Spleen (tissue), 7 donors: ENCODE data around the gene CYGB.

ENCODE experiments used
- CTCF ChIP-seq, 11 experiments: fragments of 200-600 bp in 7 of 11; fragments of 450-650 bp in 4 of 11; sonication (generic) in 4 of 11; IDR thresholded peaks in 8 of 11; conservative IDR thresholded peaks in 3 of 11; 1 replicate in 7 of 11; 2 replicates in 4 of 11; pipeline versions ENCODE4 v1.4.0 to v1.8.0; 2016 to 2021; ENCODE audit warnings: antibody characterized with exemption in 11 of 11, inconsistent platforms in 4 of 11, mild to moderate bottlenecking in 1 of 11
- POLR2A ChIP-seq, 3 donors: fragments of 450-650 bp; IDR thresholded peaks; one replicate each; pipeline ENCODE4 v1.5.1; 2017; ENCODE audit warnings: antibody characterized with exemption in 3 of 3, mild to moderate bottlenecking in 1 of 3
- POLR2AphosphoS5 ChIP-seq, 3 donors: sonication (generic); formaldehyde crosslinking; IDR thresholded peaks; one replicate each; pipeline ENCODE4 v1.5.1; 2017; ENCODE audit warnings: antibody characterized with exemption in 3 of 3
- donor health status: DM: no; HTN: no; CAD: no; lungs with moderate emphysema.
- donor health status: DM: no; HTN: no; CAD: no.
- donor health status: DM: no; HTN: no; CAD: no.

- TF ChIP-seq CTCF (IDR thresholded peaks at IDR 0.05 in 8 of 11, conservative IDR thresholded peaks at IDR 0.05 in 3 of 11), result no peak
- no peak for TF ChIP-seq POLR2A (IDR thresholded peaks at IDR 0.05)
- no peak for TF ChIP-seq POLR2AphosphoS5 (IDR thresholded peaks at IDR 0.05)
These were observed 33.5 kb upstream of the CYGB start for GRCh38 chr17:76570877-76571471.
